ENCODE results near the gene BMPR1B. TPM values are rescaled to one million over a fixed set of nuclear protein-coding genes. Genes with fewer than 3 reads are reported as not detected.

BMPR1B gene
- polyA plus RNA-seq, 2 of the 4 experiments (the other 2 are of a cell fraction): 6.4 to 21.2 TPM

- peak; percentile 64 to 70; a peak in 5 of 6 replicates for ATAC-seq
- TF ChIP-seq FOSL2 (IDR thresholded peaks at IDR 0.05) (no peak), FOSL2 (CRISPR knock-in tag; IDR thresholded peaks at IDR 0.05) (peak; percentile 18; the same call in 1 of the 2 replicates), JUNB (IDR thresholded peaks at IDR 0.05) (no peak), RFX5 (IDR thresholded peaks at IDR 0.05) (peak; percentile 58; the same call in 1 of the 2 replicates)
- peaks cover 70% of the 10 kb centered on the region for H3K4me1 ChIP-seq
- CTCF ChIA-PET: no interaction called here
- WGBS (ENCODE audit: missing lambda C conversion rate): 8% methylated on average over 3 of the region's 3 CpGs
- H3K27ac ChIP-seq: peak overlapping the region; percentile 57 to 75
- H3K9me3 ChIP-seq: no peaks in the 10 kb centered on the region
- no peak for FAIRE-seq
- H3K4me3 ChIP-seq: no peak overlapping the region
- H3K4me2 ChIP-seq: peak overlapping the region; percentile 67
- POLR2A ChIA-PET: no interaction called here
- DNase-seq (ENCODE audit: low read depth in 1 of 2, low spot score in 1 of 2): peak in 1 of 2 experiments; percentile 37
Observed at GRCh38 chr4:94974773-94975172, 217.0 kb downstream of the BMPR1B start.

- WGBS (ENCODE audit: missing lambda C conversion rate): 82% methylated on average over 1 of the region's 1 CpG
- FAIRE-seq (peak; percentile 7), ATAC-seq (peak; percentile 67 to 76; a peak in 5 of 6 replicates), DNase-seq (ENCODE audit: low read depth in 1 of 2, low spot score in 1 of 2) (peak; percentile 25 to 50)
- Histone ChIP-seq H3K4me2 (peak overlapping the region; percentile 34), H3K4me1 (peaks cover 52% of the 10 kb centered on the region), H3K9me3 (no peaks in the 10 kb centered on the region), H3K4me3 (no peak overlapping the region), H3K27ac (peak overlapping the region; percentile 34 to 39)
- POLR2A ChIA-PET: no interaction called here
- CTCF ChIA-PET: interaction anchor here (0.7 kb wide), 1 partner anchor 7 kb away, joined by 3 read pairs; no protein-coding TSS in a partner anchor
- TF ChIP-seq SMC3 (IDR thresholded peaks at IDR 0.05) (no peak), HOXB13 (CRISPR knock-in tag; IDR thresholded peaks at IDR 0.05; ENCODE audit: low read depth) (no peak), FOSL2 (IDR thresholded peaks at IDR 0.05) (no peak), FOSL2 (CRISPR knock-in tag; IDR thresholded peaks at IDR 0.05) (peak; percentile 58; the same call in 1 of the 2 replicates), EHMT2 (IDR thresholded peaks at IDR 0.05; ENCODE audit: low read depth) (peak; percentile 67; the same call in 1 of the 2 replicates), EHF (CRISPR knock-in tag; IDR thresholded peaks at IDR 0.05) (no peak), FOSB (CRISPR knock-in tag; IDR thresholded peaks at IDR 0.05) (no peak), HOXA7 (CRISPR knock-in tag; IDR thresholded peaks at IDR 0.05) (no peak)
Observed at GRCh38 chr4:94976371-94977011, 218.7 kb downstream of the BMPR1B start.

GRCh38 chr4:94978904-94979303 is 221.1 kb downstream of the BMPR1B start:
- WGBS (ENCODE audit: missing lambda C conversion rate): 61% methylated on average over 3 of the region's 3 CpGs
- ATAC-seq: no peak
- H3K27ac ChIP-seq: no peak overlapping the region
- H3K4me2 ChIP-seq: no peak overlapping the region
- POLR2A ChIA-PET: no interaction called here
- TF ChIP-seq SMC3 (IDR thresholded peaks at IDR 0.05) (no peak), ZNF302 (CRISPR knock-in tag; IDR thresholded peaks at IDR 0.05) (no peak), FOSL2 (IDR thresholded peaks at IDR 0.05) (no peak), FOSL2 (CRISPR knock-in tag; IDR thresholded peaks at IDR 0.05) (no peak), RNF2 (IDR thresholded peaks at IDR 0.05; ENCODE audit: borderline replicate concordance, low read depth) (no peak)
- FAIRE-seq: no peak
- CTCF ChIA-PET: interaction anchor here (0.6 kb wide), 1 partner anchor 249 kb away, joined by 3 read pairs; no protein-coding TSS in a partner anchor
- peaks cover 32% of the 10 kb centered on the region for H3K4me1 ChIP-seq
- DNase-seq (ENCODE audit: low read depth in 1 of 2, low spot score in 1 of 2): no peak
- no peaks in the 10 kb centered on the region for H3K9me3 ChIP-seq
- no peak overlapping the region for H3K4me3 ChIP-seq

- ChIA-PET POLR2A (no interaction called here), CTCF (interaction anchor here (0.6 kb wide), 1 partner anchor 250 kb away, joined by 3 read pairs; no protein-coding TSS in a partner anchor)
- FAIRE-seq (no peak), ATAC-seq (no peak), DNase-seq (ENCODE audit: low read depth in 1 of 2, low spot score in 1 of 2) (no peak)
- WGBS (ENCODE audit: missing lambda C conversion rate): 93% methylated on average over 5 of the region's 5 CpGs
- TF ChIP-seq ZFP36 (IDR thresholded peaks at IDR 0.05; ENCODE audit: borderline replicate concordance, partially characterized antibody) (no peak), TFCP2L1 (CRISPR knock-in tag; IDR thresholded peaks at IDR 0.05) (no peak), SMC3 (IDR thresholded peaks at IDR 0.05) (no peak), NFE2L2 (conservative IDR thresholded peaks at IDR 0.05; ENCODE audit: low read length) (no peak), POLR2A (IDR thresholded peaks at IDR 0.05; ENCODE audit: low read length) (no peak), PHF8 (IDR thresholded peaks at IDR 0.05; ENCODE audit: borderline replicate concordance, low read depth) (no peak)
- Histone ChIP-seq H3K4me1 (peaks cover 25% of the 10 kb centered on the region), H3K4me2 (no peak overlapping the region), H3K9me3 (no peaks in the 10 kb centered on the region), H3K4me3 (no peak overlapping the region), H3K27ac (no peak overlapping the region)
Observed at GRCh38 chr4:94979621-94980020, 221.9 kb downstream of the BMPR1B start.
